ENCODE data around the gene METTL24.

- TF ChIP-seq JUN (IDR thresholded peaks at IDR 0.05; ENCODE audit: low read depth, low read length) = no peak
- TF ChIP-seq CTCF (IDR thresholded peaks at IDR 0.05; ENCODE audit: control extremely low read depth in 1 of 3, insufficient read depth in 1 of 3, low read depth in 1 of 3, low read length in 3 of 3) = no peak
Measured at GRCh38 chr6:110221738-110222137, 136.4 kb downstream of the METTL24 start.
